KMS-11 (cell line): Measurements from ENCODE around the gene RASGRP1.

Source experiments
- H2AFZ ChIP-seq: fragments of 200-600 bp; sonication (generic); 2 replicates; pipeline ENCODE4 v1.6.1; 2016; ENCODE audit warnings: antibody characterized with exemption, mixed run types, low read depth
- H3K27ac ChIP-seq: fragments of 200-600 bp; sonication (generic); 2 replicates; pipeline ENCODE4 v1.6.1; 2016; ENCODE audit warnings: mild to moderate bottlenecking, mixed run types
- H3K27me3 ChIP-seq: fragments of 200-600 bp; sonication (generic); 2 replicates; pipeline ENCODE4 v1.6.1; 2017; ENCODE audit warnings: mild to moderate bottlenecking, low read depth, mixed run types, moderate library complexity; ENCODE audit not compliant: insufficient read depth
- H3K36me3 ChIP-seq: fragments of 200-600 bp; sonication (generic); 2 replicates; pipeline ENCODE4 v1.6.1; 2017; ENCODE audit warnings: mild to moderate bottlenecking, mixed run types; ENCODE audit not compliant: insufficient read depth
- H3K4me1 ChIP-seq: fragments of 200-600 bp; sonication (generic); 2 replicates; pipeline ENCODE4 v1.6.1; 2016; ENCODE audit warnings: mild to moderate bottlenecking, low read depth, mixed run types; ENCODE audit not compliant: poor library complexity, severe bottlenecking
- H3K4me2 ChIP-seq: fragments of 200-600 bp; sonication (generic); 2 replicates; pipeline ENCODE4 v1.7.0; 2016; ENCODE audit warnings: mild to moderate bottlenecking, mixed run types
- H3K4me3 ChIP-seq: fragments of 200-600 bp; sonication (generic); IDR thresholded peaks from 2 replicates; pipeline ENCODE4 v1.6.1; 2017; ENCODE audit warnings: low read depth, low read length, mixed read lengths; ENCODE audit not compliant: insufficient read depth
- H3K79me2 ChIP-seq: fragments of 200-600 bp; sonication (generic); 2 replicates; pipeline ENCODE4 v1.6.1; 2016; ENCODE audit warnings: low read depth, mixed run types; ENCODE audit not compliant: insufficient read depth
- H3K9ac ChIP-seq: fragments of 200-600 bp; sonication (generic); 2 replicates; pipeline ENCODE4 v1.6.1; 2016; ENCODE audit warnings: mild to moderate bottlenecking, mixed run types
- H4K20me1 ChIP-seq: fragments of 200-600 bp; sonication (generic); 2 replicates; pipeline ENCODE4 v1.6.1; 2016; ENCODE audit warnings: mild to moderate bottlenecking, mixed run types; ENCODE audit not compliant: insufficient read depth
- TF ChIP-seq, protein P1 (sequence below): fragments of 200-600 bp; sonication (generic); conservative IDR thresholded peaks from 2 replicates; pipeline ENCODE4 v1.6.1; 2017; ENCODE audit warnings: low read depth, mild to moderate bottlenecking, antibody characterized with exemption, low read length, moderate library complexity, mixed read lengths

Gene RASGRP1

DNA sequence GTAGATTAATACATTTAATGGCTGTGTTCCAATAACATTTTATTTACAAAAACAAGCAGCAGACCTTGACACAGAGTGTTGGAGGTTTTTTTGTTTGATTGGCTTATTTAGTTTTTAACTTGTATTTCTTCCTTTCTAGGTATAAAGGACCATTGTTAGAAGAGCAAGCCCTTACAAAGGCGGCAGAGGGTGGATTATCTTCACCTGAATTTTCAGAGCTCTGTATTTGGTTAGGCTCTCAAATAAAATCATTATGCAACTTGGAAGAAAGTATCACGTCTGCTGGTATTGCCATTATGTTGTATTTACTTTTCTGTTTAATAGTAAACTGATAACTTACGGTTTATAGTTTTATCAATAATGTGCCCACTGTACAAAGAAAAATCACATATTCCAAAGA lies 100.7 kb downstream of the RASGRP1 start:
- Histone ChIP-seq H3K79me2 (peaks cover 31% of the 10 kb centered on the region), H3K9ac (no peak overlapping the region), H3K27ac (no peak overlapping the region), H3K4me3 (no peak overlapping the region), H3K27me3 (no peaks in the 10 kb centered on the region), H4K20me1 (0 out of 2 replicates have a peak, but pooled peaks cover 3% of the 10 kb centered on the region), H3K36me3 (no peaks in the 10 kb centered on the region), H2AFZ (no peak overlapping the region), H3K4me2 (no peak overlapping the region), H3K4me1 (peaks cover 3% of the 10 kb centered on the region)
- TF ChIP-seq, protein P1, sequence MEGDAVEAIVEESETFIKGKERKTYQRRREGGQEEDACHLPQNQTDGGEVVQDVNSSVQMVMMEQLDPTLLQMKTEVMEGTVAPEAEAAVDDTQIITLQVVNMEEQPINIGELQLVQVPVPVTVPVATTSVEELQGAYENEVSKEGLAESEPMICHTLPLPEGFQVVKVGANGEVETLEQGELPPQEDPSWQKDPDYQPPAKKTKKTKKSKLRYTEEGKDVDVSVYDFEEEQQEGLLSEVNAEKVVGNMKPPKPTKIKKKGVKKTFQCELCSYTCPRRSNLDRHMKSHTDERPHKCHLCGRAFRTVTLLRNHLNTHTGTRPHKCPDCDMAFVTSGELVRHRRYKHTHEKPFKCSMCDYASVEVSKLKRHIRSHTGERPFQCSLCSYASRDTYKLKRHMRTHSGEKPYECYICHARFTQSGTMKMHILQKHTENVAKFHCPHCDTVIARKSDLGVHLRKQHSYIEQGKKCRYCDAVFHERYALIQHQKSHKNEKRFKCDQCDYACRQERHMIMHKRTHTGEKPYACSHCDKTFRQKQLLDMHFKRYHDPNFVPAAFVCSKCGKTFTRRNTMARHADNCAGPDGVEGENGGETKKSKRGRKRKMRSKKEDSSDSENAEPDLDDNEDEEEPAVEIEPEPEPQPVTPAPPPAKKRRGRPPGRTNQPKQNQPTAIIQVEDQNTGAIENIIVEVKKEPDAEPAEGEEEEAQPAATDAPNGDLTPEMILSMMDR = no peak

DNA sequence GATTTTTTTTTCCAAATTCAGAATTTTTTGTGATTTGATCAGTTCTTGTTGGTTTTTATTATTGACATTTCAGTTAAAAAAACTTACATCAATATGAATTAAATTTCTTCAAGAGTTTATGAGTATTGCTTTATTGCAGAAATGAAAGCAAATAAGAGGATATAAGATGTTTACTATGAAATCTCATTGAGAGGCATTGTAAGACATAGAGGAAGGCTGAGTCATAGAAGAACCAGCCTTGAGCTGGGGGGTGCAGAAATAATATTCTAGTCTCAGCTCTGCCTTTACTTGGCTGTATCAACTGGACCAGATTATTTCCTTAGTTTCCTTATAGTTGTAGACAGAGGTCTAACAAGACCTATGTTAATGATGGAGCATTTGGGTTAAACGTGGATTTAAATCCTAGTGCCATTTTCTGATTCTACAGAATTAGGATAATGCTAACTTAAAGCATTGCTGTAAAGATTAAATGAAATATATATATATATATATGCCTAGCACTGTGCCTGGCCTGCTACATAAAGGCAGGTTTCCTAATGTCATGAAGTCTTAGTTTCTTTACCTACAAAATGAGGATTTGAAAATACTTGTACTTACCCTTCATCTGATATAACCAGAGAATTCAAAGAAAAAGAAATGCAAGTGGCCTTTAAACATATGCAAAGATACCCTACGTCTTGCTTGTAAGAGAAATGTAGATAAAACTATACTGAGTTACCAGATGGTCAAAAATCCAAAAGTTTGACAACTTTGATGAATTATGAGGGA lies 103.4 kb downstream of the RASGRP1 start:
- H3K4me2 ChIP-seq = no peak overlapping the region
- H3K27ac ChIP-seq = no peak overlapping the region
- no peaks in the 10 kb centered on the region for H3K27me3 ChIP-seq
- H2AFZ ChIP-seq = no peak overlapping the region
- TF ChIP-seq, protein P1 = no peak
- peaks cover 3% of the 10 kb centered on the region for H3K4me1 ChIP-seq
- 0 out of 2 replicates have a peak, but pooled peaks cover 3% of the 10 kb centered on the region for H4K20me1 ChIP-seq
- H3K79me2 ChIP-seq = peaks cover 58% of the 10 kb centered on the region
- no peak overlapping the region for H3K9ac ChIP-seq
- no peaks in the 10 kb centered on the region for H3K36me3 ChIP-seq
- H3K4me3 ChIP-seq = no peak overlapping the region

DNA sequence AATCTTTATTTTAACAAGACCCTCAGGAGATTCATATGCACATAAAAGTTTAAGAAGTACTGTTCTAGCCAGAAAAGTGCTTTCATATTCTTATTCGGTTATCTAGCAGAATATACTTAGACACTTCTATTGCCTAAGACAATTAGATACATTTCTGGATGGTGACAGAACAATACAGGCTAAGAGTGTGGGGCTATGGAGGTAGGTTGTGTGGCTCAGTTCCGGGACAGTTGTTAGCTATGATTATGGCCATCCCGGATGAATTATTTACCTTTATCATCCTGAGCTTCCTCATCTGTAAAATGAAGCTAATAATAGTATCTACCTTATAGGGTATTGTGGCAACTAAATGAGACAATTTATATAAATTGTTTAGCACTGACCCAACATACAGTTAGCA lies 104.1 kb downstream of the RASGRP1 start:
- TF ChIP-seq, protein P1 = no peak
- H3K4me1 ChIP-seq = peaks cover 10% of the 10 kb centered on the region
- H3K27ac ChIP-seq = no peak overlapping the region
- no peaks in the 10 kb centered on the region for H3K27me3 ChIP-seq
- H3K4me3 ChIP-seq = no peak overlapping the region
- 0 out of 2 replicates have a peak, but pooled peaks cover 3% of the 10 kb centered on the region for H4K20me1 ChIP-seq
- no peak overlapping the region for H2AFZ ChIP-seq
- no peak overlapping the region for H3K9ac ChIP-seq
- no peak overlapping the region for H3K4me2 ChIP-seq
- no peaks in the 10 kb centered on the region for H3K36me3 ChIP-seq
- peaks cover 65% of the 10 kb centered on the region for H3K79me2 ChIP-seq

DNA sequence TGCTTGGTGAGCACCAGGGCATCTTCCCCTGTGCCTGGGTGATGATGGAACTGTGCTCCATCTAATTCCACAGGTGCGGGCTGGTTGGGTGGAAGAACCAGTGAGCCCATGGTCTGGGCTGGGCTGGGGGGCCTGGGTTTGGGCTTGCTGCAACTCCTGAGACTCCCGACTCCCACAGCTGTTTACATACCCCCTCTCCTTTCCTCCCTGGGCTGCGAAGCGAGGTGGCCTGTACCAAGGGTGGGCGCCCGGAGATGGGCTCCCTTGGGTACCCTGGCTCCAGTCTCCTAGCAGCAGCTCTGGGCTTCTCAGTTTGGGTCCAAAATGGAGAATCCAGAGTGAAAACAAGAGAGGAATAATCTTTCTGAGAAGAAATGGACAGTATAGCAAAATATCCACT lies 105.1 kb downstream of the RASGRP1 start:
- Histone ChIP-seq H3K4me2 (no peak overlapping the region), H3K4me1 (peaks cover 14% of the 10 kb centered on the region), H3K36me3 (no peaks in the 10 kb centered on the region), H2AFZ (no peak overlapping the region), H3K4me3 (no peak overlapping the region), H3K27me3 (no peaks in the 10 kb centered on the region), H4K20me1 (0 out of 2 replicates have a peak, but pooled peaks cover 3% of the 10 kb centered on the region), H3K27ac (no peak overlapping the region), H3K9ac (no peak overlapping the region), H3K79me2 (peaks cover 74% of the 10 kb centered on the region)
- TF ChIP-seq, protein P1 = no peak
